Measurements from ENCODE around the gene GPR42. TPM values are rescaled to one million over a fixed set of nuclear protein-coding genes. Genes with fewer than 3 reads are reported as not detected.
"Not testable (repeated sequence)": the region's sequence is repeated elsewhere in the genome, so short reads cannot be mapped to it uniquely, and the experiment has no call there.

GPR42 gene
- total RNA-seq, 2 donors from 2014 or later: not detected

DNA sequence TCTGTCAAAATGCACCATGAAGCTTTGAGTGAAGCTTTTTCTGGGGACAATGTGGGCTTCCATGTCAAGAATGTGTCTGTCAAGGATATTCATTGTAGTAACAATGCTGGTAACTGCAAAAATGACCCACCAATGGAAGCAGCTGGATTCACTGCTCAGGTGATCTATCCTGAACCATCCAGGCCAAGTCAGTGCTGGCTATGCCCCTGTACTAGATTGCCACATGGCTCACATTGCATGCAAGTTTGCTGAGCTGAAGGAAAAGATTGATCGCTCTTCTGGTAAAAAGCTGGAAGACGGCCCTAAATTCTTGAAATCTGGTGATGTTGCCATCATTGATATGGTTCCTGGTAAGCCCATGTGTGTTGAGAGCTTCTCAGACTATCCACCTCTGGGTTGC, 12.7 kb downstream of the GPR42 start:
- DNase-seq (no peak), ATAC-seq (no peak)
- intact Hi-C loops (cut with DNase I): no loop called here

DNA sequence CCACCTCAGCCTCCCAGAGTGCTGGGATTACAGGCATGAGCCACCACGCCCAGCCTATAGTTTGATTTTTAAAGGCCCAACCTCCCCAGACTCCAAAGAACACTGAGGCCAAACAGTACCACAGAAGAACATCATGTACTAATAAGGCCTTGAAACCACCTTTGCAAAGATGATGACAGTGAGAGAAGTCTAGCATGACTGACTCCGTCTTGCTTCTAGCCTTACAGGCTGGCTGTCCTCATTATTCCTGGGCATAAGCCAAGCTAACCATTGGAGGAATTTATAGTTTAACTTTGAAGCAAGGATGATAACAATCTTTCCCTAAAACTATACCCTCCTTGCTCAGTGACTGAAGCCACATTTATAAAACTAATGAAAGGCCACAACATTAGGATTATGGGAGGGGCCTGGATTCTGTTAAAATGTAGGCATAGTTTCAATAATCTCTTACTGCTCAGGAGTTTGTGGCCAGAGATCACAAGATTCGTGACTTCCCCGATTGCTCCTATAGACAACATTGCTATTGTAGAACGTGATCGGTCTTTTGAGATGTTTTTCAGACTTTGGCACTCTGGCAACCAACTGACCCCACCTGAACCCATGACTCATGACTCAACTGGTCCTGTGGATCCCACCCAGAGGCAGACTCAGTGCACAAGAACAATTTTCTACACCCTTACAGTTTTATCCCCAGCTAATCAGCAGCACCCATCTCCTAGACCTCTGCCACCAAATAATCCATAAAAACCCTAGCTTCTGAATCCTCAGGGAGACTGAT, 17.6 kb downstream of the GPR42 start:
- intact Hi-C loops (cut with DNase I): no loop called here
- ATAC-seq (no peak), DNase-seq (no peak)

DNA sequence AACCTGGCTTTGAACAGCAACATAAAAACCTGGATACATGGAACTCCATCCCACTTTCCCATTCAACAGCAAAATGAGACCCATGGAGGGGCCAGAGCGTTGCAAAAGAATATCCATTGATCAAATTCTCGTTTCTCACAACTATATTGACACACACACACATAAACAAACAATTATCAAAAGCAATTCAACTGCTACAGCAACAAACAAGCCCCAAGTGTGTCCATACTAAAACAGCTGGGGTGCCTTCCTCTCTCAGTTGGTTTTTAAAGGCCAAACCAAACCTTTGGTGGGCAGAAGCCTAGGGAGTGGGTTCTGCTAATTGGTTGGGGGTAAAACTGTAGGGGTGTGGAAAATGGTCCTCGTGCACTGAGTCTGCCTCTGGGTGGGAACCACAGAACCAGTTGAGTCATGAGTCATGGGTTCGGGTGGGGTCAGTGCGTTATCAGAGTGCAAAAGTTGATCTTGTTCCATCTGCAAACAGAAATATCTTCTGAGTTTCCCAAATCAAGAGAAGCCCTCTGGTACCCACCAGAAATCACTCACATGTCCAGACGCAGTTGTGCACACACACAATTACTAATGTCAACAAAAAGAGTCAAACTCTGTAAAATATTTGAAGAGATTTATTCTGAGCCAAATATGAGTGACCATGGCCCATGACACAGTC, 18.5 kb downstream of the GPR42 start:
- ATAC-seq (peak in 1 of 2 donors; percentile 36), DNase-seq (no peak)
- intact Hi-C loops (cut with DNase I): no loop called here

DNA sequence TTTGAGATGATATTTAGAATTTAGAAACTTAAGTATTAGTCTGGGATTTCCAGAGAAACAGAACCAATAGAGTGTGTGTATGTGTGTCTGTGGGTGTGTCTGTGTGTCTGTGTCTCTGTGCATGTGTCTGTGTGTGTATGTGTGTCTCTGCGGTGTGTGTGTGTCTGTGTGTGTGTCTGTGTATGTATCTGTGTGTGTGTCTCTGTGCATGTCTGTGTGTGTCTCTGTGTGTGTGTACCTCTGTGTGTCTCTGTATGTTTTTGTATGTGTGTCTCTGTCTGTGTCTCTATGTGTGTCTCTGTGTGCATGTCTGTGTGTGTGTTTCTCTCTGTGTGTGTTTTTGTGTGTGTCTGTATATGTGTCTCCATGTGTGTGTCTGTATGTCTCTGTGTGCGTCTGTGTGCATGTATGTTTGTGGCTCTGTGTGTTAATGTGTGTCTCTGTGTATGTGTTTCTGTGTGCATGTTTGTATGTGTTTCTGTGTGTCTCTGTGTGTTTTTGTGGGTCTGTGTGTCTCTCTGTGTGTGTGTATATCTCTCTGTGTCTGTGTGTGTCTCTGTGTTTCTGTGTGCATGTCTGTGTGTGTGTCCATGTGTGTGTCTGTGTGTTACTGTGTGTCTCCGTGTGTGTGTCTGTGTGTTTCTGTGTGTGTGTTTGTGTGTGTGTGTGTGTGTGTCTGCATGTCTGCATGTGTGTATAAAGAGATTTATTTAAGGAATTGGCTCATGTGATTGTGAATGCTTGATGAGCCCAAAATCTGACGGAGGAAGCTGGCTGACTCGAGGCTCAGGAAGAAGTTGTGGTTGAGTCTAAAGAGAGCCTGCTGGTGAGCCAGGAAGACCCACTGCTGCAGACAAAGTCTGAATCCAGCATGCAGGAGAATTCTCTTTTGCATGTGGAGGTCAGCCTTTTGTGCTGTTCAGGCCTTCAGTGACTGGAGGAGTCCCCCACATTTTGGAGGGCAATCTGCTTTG, 22.2 kb downstream of the GPR42 start:
- no peak for DNase-seq
- intact Hi-C loops (cut with DNase I): no loop called here
- ATAC-seq: no peak

DNA sequence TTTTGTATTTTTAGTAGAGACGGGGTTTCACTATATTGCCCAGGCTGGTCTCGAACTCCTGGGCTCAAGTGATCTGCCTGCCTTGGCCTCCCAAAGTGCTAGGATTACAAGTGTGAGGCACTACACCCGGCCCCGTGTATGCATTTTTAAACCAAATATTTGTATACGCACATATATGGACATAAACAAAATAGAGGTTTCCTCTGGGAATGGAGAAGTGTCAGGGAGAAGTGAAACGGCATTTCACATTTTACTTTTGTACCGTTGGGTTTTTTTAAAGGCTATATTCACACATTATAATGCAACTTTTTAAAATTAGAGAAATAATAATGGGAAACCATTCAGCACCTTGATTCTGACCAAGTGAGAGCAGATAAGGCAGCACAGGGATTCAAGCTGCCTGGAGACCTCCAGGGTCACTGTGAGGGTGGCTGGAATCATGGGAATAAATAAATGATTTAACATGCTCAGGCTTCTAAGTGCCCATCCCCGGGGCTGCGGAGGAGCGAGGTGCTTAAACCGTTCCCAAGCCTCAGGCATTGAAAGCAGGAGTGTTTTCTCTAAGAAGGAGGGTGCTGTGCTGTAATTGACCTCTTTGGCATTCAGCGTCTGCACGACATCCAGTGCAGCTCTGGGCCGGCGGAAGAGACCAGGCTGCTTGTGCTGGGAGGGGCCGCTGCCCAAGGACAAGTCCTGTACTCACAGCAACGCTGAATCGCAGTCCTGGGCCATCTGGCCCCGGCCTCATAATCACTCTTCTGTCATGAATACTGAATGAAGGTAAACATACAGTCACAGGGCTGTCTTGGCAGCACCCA, 24.7 kb downstream of the GPR42 start:
- intact Hi-C loops (cut with DNase I): no loop called here
- ATAC-seq: peak in 1 of 2 donors; percentile 37
- no peak for DNase-seq

DNA sequence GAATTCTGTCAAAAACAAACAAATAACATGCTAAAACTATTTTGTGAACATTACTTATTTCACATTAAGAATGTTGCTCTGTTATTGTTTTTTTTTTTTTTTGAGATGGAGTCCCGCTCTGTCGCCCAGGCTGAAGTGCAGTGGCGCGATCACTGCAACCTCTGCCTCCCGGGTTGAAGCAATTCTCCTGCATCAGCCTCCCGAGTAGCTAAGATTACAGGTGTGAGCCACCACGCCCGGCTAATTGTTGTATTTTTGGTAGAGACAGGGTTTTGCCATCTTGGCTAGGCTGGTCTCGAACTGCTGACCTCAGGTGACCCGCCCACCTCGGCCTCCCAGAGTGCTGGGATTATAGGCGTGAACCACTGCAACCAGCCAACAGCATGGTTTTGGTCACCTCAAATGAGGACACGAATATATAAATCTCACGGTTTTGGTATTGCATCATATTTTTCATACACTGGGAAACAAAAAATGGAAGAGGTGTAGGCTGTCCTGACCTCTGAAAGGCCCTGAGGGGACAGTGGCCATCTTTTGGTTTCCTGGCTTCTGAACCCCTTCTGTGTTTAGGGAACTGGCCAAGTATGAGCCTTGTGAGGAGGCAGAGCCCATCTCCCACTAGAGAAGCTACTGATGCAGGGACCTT, 25.5 kb downstream of the GPR42 start:
- DNase-seq (no peak), ATAC-seq (no peak)
- intact Hi-C loops (cut with DNase I): no loop called here

DNA sequence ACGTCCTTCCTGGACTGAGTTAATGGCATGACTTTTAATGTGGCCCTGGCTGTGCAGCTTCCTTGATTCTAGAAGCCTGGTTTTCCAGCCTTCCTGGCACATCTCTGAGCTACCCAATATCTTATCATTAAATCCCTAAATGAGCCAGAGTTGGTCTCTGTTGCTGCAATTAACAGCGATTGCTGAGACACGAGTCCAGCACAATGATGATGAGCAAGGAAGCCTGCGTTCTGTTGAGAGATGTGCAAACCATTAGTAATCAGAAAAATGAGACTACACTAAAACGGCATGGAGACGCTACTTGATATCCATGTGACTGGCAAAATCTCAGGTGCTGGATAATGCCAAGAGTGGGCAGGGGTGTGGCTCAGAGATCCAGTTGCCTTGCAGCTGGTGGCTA, 26.2 kb downstream of the GPR42 start:
- ATAC-seq: no peak

DNA sequence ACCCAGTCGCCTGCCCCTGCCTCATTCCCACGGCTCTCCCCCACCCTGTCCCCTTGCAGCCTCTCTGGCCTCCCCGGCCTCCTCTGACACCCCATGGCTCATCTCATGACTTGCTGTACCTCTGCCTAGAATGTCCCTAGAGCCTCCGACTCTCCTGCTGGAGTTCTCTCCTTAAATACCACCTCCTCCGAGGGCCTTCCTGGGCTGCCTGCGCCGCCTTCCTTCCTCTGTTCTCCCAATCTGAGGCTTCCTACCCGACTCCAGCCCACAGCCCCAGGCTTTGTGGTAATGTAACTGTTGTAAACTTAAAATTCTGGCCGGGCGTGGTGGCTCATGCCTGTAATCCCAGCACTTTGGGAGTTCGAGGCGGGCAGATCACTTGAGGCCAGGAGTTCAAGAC, 27.7 kb downstream of the GPR42 start:
- ATAC-seq (no peak), DNase-seq (no peak)
- intact Hi-C loops (cut with DNase I): no loop called here

More for the DNA sequence above, 26.2 kb downstream of the GPR42 start:
- intact Hi-C loops (cut with DNase I): no loop called here
- no peak for DNase-seq

DNA sequence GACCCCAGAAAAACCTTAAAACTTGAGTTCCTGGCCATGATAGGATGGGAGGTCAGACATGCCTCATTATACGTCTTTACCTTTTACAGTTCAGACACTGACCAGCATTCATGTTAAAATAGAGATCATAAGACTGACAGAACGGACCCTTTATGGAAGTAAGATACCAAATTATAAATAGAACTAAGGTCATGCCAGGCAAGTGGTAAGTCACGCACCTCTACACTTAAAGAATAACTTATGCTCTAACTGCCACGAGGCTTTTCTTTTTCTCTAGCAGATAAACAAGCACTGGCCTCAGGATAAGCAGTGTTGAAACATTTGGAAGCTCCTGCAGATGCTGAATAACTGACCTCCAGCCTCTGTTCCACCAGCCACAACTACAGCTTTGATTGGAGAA, 28.4 kb downstream of the GPR42 start:
- no peak for ATAC-seq
- intact Hi-C loops (cut with DNase I): no loop called here
- no peak for DNase-seq

DNA sequence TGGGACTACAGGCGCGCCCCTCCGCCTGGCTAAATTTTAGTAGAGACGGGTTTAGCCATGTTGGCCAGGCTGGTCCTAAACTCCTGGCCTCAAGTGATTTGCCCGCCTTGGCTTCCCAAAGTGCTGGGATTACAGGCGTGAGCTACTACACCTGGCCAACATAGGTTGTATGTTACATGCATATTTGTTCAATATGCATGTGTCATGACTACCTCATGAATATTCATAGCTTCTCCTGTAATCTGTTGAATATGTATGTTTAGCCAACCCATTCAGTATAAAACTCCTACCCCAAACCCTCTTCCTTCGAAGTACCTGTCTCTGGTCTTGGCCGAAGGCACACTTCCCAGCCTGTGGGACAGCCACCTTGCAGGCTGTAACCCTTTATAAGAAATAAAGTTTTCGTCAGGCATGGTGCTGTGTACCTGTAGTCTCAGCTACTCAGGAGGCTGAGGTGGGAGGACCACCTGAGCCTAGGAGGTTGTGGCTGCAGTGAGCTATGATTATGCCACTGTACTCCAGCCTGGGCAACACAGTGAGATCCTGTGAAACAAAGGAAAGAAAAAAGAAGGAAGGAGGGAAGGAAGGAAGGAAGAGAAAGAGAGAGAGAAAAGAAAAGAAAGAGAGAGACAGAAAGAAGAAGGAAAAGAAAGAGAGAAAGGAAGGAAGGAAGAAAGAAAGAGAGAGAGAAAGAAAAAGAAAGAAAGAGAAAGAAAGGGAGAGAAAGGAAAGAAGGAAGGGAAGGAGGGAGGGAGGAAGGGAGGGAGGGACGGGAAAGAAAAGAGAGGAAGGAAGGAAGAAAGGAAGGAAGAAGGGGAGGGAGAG, 29.3 kb downstream of the GPR42 start:
- ATAC-seq (no peak), DNase-seq (no peak)
- intact Hi-C loops (cut with DNase I): no loop called here

DNA sequence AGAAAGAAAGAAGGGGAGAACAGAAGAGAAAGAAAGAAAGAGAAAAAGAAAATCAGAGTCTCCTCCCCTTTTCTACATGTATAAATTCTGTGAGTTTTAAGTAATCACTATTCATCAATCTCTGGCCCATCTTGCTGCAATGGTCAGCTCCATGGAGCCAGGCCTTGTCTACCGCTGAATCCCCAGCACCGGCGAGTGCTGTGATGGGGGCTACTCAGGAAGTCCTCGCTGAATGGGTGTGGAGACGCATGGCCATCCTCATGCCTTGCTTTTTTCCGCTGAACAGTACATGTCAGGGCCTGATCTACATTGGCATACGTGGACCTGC, 29.9 kb downstream of the GPR42 start:
- intact Hi-C loops (cut with DNase I): no loop called here
- DNase-seq: no peak
- no peak for ATAC-seq

DNA sequence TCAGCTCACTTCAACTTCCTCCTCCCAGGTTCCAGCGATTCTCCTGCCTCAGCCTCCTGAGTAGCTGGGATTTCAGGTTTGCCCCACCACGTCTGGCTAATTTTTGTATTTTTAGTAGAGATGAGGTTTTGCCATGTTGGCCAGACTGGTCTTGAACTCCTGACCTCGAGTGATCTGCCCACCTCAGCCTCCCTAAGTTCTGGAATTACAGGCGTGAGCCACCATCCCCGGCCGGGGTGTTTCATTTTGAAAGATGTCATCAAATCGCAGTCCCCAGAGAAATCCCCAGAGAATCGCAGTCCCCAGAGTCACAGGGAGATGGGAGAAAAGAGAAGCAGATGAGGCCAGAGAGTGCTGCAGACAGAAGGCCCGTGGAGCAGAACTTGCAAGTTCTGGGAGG, 30.5 kb downstream of the GPR42 start:
- intact Hi-C loops (cut with DNase I); ATAC-seq; DNase-seq: not testable (repeated sequence)

DNA sequence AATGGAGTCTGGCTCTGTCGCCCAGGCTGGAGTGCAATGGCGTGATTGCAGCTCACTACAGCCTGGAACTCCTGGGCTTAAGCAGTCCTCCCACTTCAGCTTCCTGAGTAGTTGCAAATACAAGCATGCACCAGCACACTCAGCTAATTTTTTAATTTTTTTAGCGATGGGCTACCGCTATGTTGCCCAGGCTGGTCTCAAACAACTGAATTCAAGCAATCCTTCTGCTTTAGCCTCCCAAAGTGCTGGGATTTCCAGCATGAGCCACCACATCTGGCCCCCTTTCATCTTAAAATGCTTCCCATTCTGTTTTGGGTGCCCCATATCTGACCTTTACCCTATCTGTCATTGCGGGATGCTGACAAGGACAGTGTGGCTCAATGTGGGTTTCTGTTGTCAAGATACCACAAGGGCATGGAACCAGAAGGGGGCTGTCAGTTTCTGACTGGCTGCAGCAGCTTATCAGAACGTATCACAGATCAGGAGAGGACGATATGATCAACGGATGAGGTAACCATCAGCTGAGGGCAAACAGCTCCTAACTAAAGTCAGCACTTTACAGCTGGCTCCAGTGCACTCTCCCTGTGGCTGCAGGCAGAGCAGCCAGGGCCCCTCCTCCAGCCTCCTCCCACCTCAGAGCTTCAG, 32.4 kb downstream of the GPR42 start:
- DNase-seq: no peak
- intact Hi-C loops (cut with DNase I): no loop called here
- peak; percentile 21 to 30 for ATAC-seq

DNA sequence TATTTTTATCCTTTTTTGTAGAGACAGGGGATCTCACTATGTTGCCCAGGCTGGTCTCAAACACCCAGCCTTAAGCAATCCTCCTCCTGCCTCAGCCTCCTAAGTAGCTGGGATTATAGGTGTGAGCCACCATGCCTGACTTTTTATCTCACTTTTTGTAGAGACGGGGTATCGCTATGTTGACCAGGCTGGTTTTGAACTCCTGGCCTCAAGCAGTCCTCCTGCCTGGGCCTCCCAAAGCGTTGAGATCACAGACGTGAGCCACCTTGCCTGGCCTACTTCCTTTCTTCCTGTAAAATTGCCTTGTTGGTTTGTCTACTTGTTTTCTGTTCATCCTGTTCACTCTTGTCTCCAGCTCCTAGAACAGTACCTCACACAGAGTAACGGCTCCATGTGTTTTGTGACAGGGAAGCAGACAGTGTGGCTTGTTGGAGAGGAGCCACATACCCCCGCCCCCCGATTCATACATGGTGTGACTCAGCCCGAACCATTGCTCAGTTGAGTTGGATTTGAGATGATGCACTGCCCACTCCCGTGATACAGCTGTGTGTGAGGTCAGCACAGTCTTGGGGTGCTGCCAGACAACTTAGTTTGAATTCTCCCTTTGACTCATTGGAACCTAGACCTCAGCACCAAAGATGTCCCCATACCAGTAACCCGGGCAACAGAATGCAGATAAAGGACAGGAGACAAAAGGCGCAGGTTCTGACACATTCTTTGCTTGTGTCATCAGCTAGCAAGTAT, 34.2 kb downstream of the GPR42 start:
- peak; percentile 34 for DNase-seq
- intact Hi-C loops (cut with DNase I): no loop called here
- ATAC-seq: peak; percentile 34 to 74

DNA sequence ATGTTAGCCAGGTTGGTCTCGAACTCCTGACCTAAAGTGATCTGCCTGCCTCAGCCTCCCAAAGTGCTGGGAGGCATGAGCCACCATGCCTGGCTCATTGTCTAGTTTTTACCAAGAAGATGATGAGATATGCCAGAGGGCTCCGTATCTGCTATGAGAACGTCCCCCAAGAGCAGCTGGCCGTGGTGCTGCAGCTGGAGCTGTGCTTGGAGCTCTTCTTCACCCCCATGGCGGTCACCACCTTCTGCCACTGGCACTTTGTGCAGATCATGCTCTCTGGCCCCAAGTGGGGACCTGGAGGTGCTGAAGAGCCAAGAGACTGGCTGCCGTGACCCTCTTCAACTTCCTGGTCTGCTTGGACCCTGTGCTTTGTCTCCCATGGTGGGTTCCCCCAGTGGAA, 36.8 kb downstream of the GPR42 start:
- ATAC-seq (no peak), DNase-seq (no peak)
- intact Hi-C loops (cut with DNase I): no loop called here

DNA sequence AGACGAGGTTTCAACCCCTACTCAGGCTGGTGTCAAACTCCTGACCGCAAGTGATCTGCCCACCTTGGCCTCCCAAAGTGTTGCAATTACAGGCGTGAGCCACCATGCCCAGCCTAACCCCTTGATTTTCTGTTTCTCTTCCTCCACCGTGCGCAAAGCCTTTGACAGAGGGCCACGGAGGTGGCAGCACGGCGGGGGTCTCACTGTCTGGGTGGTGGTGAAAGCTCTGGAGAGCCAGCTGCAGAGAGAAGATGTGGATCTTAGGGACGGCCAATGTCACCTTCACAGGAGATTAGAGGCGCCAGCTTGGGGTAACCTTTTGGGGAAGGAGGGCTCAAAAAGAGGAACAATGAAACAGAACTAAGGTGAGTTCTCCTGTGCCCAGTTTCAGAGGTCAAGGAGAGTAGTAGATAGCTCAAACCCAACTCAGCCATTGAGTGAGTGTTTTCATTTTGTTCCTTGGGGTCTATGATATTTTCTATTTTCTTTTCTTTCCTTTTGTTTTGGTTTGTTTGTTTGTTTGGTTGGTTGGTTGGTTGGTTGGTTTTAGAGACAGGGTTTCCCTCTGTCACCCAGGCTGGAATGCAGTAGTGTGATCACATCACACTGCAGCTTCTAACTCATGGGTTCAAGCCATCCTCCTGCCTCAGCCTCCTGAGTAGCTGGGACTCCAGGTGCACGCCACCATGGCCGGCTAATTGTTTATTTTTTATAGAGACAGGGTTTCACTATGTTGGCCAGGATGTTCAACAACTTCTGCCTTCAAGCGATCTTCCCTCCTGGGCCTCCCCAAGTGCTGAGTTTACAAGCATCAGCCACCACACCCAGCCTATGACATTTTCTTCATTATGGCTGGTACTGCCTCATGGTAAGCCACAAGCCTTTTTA, 37.7 kb downstream of the GPR42 start:
- DNase-seq: no peak
- intact Hi-C loops (cut with DNase I): no loop called here
- no peak for ATAC-seq
